ENCODE data around the gene ZNF385B.
A peak's percentile ranks its signal among the peaks of the same experiment; 100 is the strongest.
"Not testable (repeated sequence)": the region's sequence is repeated elsewhere in the genome, so short reads cannot be mapped to it uniquely, and the experiment has no call there.

Gene ZNF385B

DNA sequence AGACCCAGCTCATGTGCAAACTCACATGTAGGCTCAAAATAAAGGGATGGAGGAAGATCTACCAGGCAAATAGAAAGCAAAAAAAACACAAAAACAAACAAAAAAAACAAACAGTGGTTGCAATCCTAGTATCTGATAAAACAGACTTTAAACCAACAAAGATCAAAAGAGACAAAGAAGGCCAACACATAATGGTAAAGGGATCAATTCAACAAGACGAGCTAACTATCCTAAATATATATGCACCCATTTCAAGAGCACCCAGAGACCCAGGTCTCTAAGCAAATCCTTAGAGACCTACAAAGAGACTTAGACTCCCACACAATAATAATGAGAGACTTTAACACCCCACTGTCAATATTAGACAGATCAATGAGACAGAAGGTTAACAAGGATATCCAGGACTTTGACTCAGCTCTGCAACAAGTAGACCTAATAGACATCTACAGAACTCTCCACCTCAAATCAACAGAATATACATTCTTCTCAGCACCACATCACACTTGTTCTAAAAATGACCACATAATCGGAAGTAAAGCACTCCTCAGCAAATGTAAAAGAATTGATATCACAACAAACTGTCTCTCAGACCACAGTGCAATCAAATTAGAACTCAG is 229.5 kb downstream of the ZNF385B start:
- H2BK5ac ChIP-seq (ENCODE audit: low read depth, low read length, poor library complexity); H3K36me3 ChIP-seq (ENCODE audit: control insufficient read depth in 1 of 2, insufficient read depth in 2 of 2, low read length in 2 of 2); H3K9me3 ChIP-seq (ENCODE audit: insufficient read depth, low read depth, low read length); H3K4me1 ChIP-seq (ENCODE audit: control insufficient read depth in 1 of 2, insufficient read depth in 2 of 2, low read length in 2 of 2); H3K4me3 ChIP-seq (ENCODE audit: low read depth, low read length); H3K14ac ChIP-seq (ENCODE audit: low read length); DNase-seq; H2BK12ac ChIP-seq (ENCODE audit: low read length); H2AK5ac ChIP-seq (ENCODE audit: low read length); H3K79me1 ChIP-seq (ENCODE audit: low read length); H4K8ac ChIP-seq (ENCODE audit: low read depth, low read length); H2AFZ ChIP-seq (ENCODE audit: insufficient read depth, low read length, poor library complexity); H4K12ac ChIP-seq (ENCODE audit: low read depth, low read length); H3K27ac ChIP-seq (ENCODE audit: low read depth, low read length); H3K4me2 ChIP-seq (ENCODE audit: low read length); H3K27me3 ChIP-seq (ENCODE audit: insufficient read depth, low read length); H3K9ac ChIP-seq (ENCODE audit: low read length); H3K79me2 ChIP-seq (ENCODE audit: control insufficient read depth, insufficient read depth, low read length, poor library complexity); H3K4ac ChIP-seq (ENCODE audit: low read depth, low read length); H2BK120ac ChIP-seq (ENCODE audit: insufficient read depth, low read length, poor library complexity); H4K91ac ChIP-seq (ENCODE audit: low read depth, low read length); H3K23ac ChIP-seq (ENCODE audit: low read length); H3K18ac ChIP-seq (ENCODE audit: low read length): not testable (repeated sequence)
- no CpG with 5 or more reads among the region's 2 CpGs for WGBS (ENCODE audit: extremely low coverage, insufficient coverage, insufficient read length)

GRCh38 chr2:179629776-179630175 is 231.6 kb downstream of the ZNF385B start:
- not testable (repeated sequence) for H4K12ac ChIP-seq (ENCODE audit: low read depth, low read length); DNase-seq

DNA sequence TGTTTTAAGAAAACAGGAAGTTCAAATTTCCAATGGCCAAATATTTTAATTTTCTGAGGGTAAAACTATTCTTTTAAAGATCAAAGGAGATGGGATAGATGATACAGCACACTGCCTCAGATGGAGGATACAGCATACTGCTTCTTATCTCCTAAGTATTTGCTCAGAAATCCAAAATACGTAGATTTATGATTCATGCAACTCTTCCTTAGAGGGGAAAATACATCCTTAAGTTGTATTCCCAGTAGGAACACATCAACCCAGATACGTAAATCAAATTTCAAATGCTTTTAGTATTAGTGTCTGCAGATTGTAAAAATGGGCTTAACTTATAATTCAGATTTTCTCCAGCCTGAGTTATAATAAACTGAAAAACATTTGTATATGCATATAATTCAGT is 235.2 kb downstream of the ZNF385B start:
- H2BK12ac ChIP-seq (ENCODE audit: low read length) = no peak overlapping the region
- no peak overlapping the region for H3K4ac ChIP-seq (ENCODE audit: low read depth, low read length)
- H3K4me2 ChIP-seq (ENCODE audit: low read length) = no peak overlapping the region
- H3K4me1 ChIP-seq (ENCODE audit: control insufficient read depth in 1 of 2, insufficient read depth in 2 of 2, low read length in 2 of 2) = no peaks in the 10 kb centered on the region
- H3K27me3 ChIP-seq (ENCODE audit: insufficient read depth, low read length) = no peaks in the 10 kb centered on the region
- H4K12ac ChIP-seq (ENCODE audit: low read depth, low read length) = no peak overlapping the region
- H3K27ac ChIP-seq (ENCODE audit: low read depth, low read length) = no peak overlapping the region
- no peak overlapping the region for H3K9ac ChIP-seq (ENCODE audit: low read length)
- no peaks in the 10 kb centered on the region for H3K9me3 ChIP-seq (ENCODE audit: insufficient read depth, low read depth, low read length)
- no peak overlapping the region for H2AK5ac ChIP-seq (ENCODE audit: low read length)
- H3K4me3 ChIP-seq (ENCODE audit: low read depth, low read length) = no peak overlapping the region
- no peak overlapping the region for H2BK120ac ChIP-seq (ENCODE audit: insufficient read depth, low read length, poor library complexity)
- H3K23ac ChIP-seq (ENCODE audit: low read length) = no peak overlapping the region
- no CpG with 5 or more reads among the region's 2 CpGs for WGBS (ENCODE audit: extremely low coverage, insufficient coverage, insufficient read length)
- no peak overlapping the region for H4K8ac ChIP-seq (ENCODE audit: low read depth, low read length)
- H3K18ac ChIP-seq (ENCODE audit: low read length) = no peak overlapping the region
- H3K79me1 ChIP-seq (ENCODE audit: low read length) = no peaks in the 10 kb centered on the region
- no peak overlapping the region for H3K14ac ChIP-seq (ENCODE audit: low read length)
- H2BK5ac ChIP-seq (ENCODE audit: low read depth, low read length, poor library complexity) = no peak overlapping the region
- H4K91ac ChIP-seq (ENCODE audit: low read depth, low read length) = no peak overlapping the region
- H2AFZ ChIP-seq (ENCODE audit: insufficient read depth, low read length, poor library complexity) = no peak overlapping the region
- H3K36me3 ChIP-seq (ENCODE audit: control insufficient read depth in 1 of 2, insufficient read depth in 2 of 2, low read length in 2 of 2) = no peaks in the 10 kb centered on the region
- no peaks in the 10 kb centered on the region for H3K79me2 ChIP-seq (ENCODE audit: control insufficient read depth, insufficient read depth, low read length, poor library complexity)
- DNase-seq = peak in 1 of 2 donors; percentile 75

More at GRCh38 chr2:179629776-179630175, 231.6 kb downstream of the ZNF385B start:
- H3K9ac ChIP-seq (ENCODE audit: low read length); H3K4me1 ChIP-seq (ENCODE audit: control insufficient read depth in 1 of 2, insufficient read depth in 2 of 2, low read length in 2 of 2); H3K4me2 ChIP-seq (ENCODE audit: low read length); H3K79me1 ChIP-seq (ENCODE audit: low read length); H3K27me3 ChIP-seq (ENCODE audit: insufficient read depth, low read length); H3K79me2 ChIP-seq (ENCODE audit: control insufficient read depth, insufficient read depth, low read length, poor library complexity); H3K4me3 ChIP-seq (ENCODE audit: low read depth, low read length); H2BK12ac ChIP-seq (ENCODE audit: low read length); H4K8ac ChIP-seq (ENCODE audit: low read depth, low read length); H3K23ac ChIP-seq (ENCODE audit: low read length); H3K14ac ChIP-seq (ENCODE audit: low read length); H3K9me3 ChIP-seq (ENCODE audit: insufficient read depth, low read depth, low read length); H2AFZ ChIP-seq (ENCODE audit: insufficient read depth, low read length, poor library complexity); H4K91ac ChIP-seq (ENCODE audit: low read depth, low read length); H2AK5ac ChIP-seq (ENCODE audit: low read length); H3K27ac ChIP-seq (ENCODE audit: low read depth, low read length); H2BK5ac ChIP-seq (ENCODE audit: low read depth, low read length, poor library complexity); H3K4ac ChIP-seq (ENCODE audit: low read depth, low read length); H2BK120ac ChIP-seq (ENCODE audit: insufficient read depth, low read length, poor library complexity); H3K18ac ChIP-seq (ENCODE audit: low read length); H3K36me3 ChIP-seq (ENCODE audit: control insufficient read depth in 1 of 2, insufficient read depth in 2 of 2, low read length in 2 of 2): not testable (repeated sequence)
- no CpG with 5 or more reads among the region's 5 CpGs for WGBS (ENCODE audit: extremely low coverage, insufficient coverage, insufficient read length)

GRCh38 chr2:179622635-179623300 is 238.6 kb downstream of the ZNF385B start:
- Histone ChIP-seq H3K4me3 (ENCODE audit: low read depth, low read length) (no peak overlapping the region), H4K12ac (ENCODE audit: low read depth, low read length) (no peak overlapping the region), H2BK12ac (ENCODE audit: low read length) (no peak overlapping the region), H2AK5ac (ENCODE audit: low read length) (no peak overlapping the region), H4K91ac (ENCODE audit: low read depth, low read length) (no peak overlapping the region), H3K9me3 (ENCODE audit: insufficient read depth, low read depth, low read length) (no peaks in the 10 kb centered on the region), H3K4me1 (ENCODE audit: control insufficient read depth in 1 of 2, insufficient read depth in 2 of 2, low read length in 2 of 2) (no peaks in the 10 kb centered on the region), H3K36me3 (ENCODE audit: control insufficient read depth in 1 of 2, insufficient read depth in 2 of 2, low read length in 2 of 2) (no peaks in the 10 kb centered on the region), H3K14ac (ENCODE audit: low read length) (no peak overlapping the region), H3K23ac (ENCODE audit: low read length) (no peak overlapping the region), H3K27me3 (ENCODE audit: insufficient read depth, low read length) (no peaks in the 10 kb centered on the region), H3K4me2 (ENCODE audit: low read length) (no peak overlapping the region), H3K4ac (ENCODE audit: low read depth, low read length) (no peak overlapping the region), H3K79me2 (ENCODE audit: control insufficient read depth, insufficient read depth, low read length, poor library complexity) (no peaks in the 10 kb centered on the region), H3K9ac (ENCODE audit: low read length) (no peak overlapping the region), H4K8ac (ENCODE audit: low read depth, low read length) (no peak overlapping the region), H2BK5ac (ENCODE audit: low read depth, low read length, poor library complexity) (no peak overlapping the region), H3K18ac (ENCODE audit: low read length) (no peak overlapping the region), H3K27ac (ENCODE audit: low read depth, low read length) (no peak overlapping the region), H2BK120ac (ENCODE audit: insufficient read depth, low read length, poor library complexity) (no peak overlapping the region), H3K79me1 (ENCODE audit: low read length) (no peaks in the 10 kb centered on the region), H2AFZ (ENCODE audit: insufficient read depth, low read length, poor library complexity) (no peak overlapping the region)
- whole genome bisulfite sequencing (ENCODE audit: extremely low coverage, insufficient coverage, insufficient read length) = no CpG with 5 or more reads among the region's 3 CpGs
- no peak for DNase-seq
